GM11168 (cell line): ENCODE measurements around the gene MYO10.
"Not testable (repeated sequence)": the region's sequence is repeated elsewhere in the genome, so short reads cannot be mapped to it uniquely, and the experiment has no call there.

Experiments used
- in situ Hi-C: fragments of 300-500 bp; cut with MboI; formaldehyde crosslinking; loops from one replicate; pipeline ENCODE4 v1.12.0; 2022; ENCODE audit warnings: low sequenced_read_pairs; ENCODE audit not compliant: unreplicated experiment

Gene MYO10

DNA sequence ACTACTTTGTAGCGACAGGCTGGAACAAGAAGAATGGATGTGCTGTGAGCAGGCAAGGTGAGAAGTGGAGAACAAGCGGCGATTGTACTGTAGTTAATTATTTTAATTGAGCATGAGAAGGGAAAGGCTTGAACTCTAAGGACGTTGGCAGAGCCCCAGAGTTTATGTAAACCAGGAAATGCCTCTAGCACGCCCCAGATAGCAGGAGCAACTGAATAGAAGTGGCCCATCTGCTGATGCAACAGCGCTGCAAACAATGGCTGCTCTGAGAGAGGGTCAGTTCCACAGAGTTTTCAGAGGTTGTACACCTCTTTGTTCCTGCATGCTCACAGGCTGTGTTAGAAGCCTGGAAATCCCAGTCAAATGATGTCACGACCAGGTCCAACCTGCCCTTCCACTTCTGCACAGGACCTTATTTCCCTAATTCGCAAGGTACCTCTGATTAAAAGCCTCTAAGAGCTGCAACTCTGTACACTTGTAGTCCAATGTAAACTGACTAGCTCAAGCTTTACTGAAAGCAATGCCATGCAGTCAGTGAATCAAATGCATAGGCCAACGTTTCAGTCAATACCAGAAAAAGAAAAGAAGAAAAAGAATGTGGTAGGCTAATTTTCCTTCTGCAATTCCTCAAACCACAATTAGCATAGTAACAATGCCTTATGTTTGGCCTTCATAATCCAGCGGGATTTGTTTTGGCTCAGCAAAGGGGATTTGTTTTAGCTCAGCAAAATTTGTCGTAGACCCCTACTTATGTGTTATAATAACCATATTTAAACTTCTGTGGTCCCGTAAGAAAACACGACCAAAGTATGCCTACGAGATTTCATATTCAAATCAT, 199.7 kb downstream of the MYO10 start:
- in situ Hi-C loops: no loop called here

DNA sequence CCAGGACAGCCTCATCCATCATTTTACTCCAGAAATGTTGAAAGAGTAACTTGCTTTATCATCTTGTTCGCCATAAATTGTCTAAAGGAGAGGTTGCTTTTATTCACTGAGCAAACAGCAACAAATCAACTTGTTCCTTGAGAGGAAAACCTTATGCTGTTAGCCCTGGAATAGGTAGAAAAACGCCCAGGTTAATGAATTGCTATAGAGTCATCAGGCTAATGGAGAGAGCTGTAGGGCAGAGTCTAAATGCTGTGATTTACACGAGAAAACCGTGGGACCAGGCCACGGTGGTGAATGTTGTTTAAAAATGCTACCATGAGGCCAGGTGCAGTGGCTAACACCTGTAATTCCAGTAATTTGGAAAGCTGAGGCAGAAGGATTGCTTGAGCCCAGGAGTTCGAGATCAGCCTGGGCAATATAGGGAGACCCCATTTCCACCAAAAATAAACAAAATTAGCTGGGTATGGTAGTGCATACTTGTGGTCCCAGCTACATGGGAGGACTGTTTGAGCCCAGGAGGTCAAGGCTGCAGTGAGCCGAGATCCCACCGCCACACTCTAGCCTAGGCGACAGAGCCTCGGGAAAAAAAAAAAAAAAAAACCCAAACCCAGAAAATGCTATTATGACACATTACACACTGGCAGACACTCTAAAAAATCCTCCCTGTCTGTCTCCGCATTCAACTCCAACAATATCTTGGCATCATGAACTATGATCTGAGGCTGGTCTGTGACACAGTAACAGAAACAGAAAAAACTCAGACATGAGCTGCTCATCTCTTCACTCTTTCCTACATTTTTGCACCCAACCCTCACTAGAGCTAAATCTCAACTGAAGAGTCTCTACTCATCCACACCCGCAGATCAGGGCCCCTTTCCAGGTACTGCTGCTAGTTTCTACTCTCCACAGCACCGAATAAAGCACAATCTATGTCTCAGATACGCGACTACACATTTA, 200.7 kb downstream of the MYO10 start:
- in situ Hi-C loops: no loop called here

GRCh38 chr5:16733331-16734006, 202.6 kb downstream of the MYO10 start:
- in situ Hi-C loops: no loop called here

- in situ Hi-C loops: no loop called here
Measured at GRCh38 chr5:16732356-16732755, 203.7 kb downstream of the MYO10 start.

GRCh38 chr5:16727755-16728325, 208.2 kb downstream of the MYO10 start:
- in situ Hi-C loops: no loop called here

- in situ Hi-C loops: no loop called here
Measured at GRCh38 chr5:16726538-16726946, 209.5 kb downstream of the MYO10 start.

DNA sequence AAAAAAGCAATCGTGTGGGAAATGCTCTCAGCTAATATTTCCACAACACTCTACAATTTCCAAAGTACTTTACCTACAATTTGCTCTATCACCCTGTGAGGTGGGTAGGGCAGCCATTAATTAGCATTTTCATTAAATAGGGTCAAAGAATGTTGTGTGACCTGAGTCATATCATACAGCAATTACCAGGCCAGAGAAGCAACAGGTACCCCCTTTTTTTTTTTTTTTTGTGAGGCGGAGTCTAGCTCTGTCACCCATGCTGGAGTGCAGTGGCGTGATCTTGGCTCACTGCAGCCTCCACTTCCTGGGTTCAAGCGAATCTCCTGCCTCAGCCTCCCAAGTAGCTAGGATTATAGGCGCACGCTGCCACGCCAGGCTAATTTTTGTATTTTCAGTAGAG, 210.5 kb downstream of the MYO10 start:
- in situ Hi-C loops: no loop called here

DNA sequence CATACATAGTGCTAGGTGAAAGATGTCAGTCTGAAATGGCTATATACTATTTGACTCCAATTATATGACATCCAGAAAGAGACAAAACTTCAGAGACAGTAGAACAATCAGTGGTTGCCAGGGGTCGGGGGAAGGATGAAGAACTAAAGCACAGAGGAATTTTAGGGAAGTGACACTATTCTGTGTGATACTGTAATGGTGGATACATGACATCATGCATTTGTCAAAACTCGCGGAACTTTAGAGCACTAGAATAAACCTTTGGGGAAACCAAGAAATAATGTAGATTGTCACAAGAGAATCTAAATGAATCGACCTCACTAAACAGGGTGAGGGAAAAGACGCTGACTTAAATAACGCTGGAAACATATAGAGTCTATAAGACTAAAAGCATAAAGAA, 212.3 kb downstream of the MYO10 start:
- in situ Hi-C loops: no loop called here

DNA sequence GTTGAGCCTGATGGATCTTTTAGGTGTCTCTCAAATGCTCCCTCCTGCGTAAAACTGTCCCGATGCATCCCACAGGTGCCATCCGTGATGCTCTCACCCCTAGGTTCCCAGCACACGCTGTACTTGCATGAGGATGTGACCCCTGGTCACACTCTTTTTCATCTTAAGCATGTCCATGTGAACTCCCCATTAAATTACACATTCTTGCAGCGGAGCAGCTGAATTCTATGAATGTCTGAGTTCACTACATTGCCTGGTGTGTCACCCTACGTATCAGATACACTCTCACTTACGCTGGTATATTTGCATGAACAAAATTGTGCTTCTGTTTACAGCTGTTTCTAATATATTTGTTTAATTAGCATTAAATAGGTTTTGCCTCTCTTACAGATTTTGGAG, 214.0 kb downstream of the MYO10 start:
- in situ Hi-C loops: no loop called here

DNA sequence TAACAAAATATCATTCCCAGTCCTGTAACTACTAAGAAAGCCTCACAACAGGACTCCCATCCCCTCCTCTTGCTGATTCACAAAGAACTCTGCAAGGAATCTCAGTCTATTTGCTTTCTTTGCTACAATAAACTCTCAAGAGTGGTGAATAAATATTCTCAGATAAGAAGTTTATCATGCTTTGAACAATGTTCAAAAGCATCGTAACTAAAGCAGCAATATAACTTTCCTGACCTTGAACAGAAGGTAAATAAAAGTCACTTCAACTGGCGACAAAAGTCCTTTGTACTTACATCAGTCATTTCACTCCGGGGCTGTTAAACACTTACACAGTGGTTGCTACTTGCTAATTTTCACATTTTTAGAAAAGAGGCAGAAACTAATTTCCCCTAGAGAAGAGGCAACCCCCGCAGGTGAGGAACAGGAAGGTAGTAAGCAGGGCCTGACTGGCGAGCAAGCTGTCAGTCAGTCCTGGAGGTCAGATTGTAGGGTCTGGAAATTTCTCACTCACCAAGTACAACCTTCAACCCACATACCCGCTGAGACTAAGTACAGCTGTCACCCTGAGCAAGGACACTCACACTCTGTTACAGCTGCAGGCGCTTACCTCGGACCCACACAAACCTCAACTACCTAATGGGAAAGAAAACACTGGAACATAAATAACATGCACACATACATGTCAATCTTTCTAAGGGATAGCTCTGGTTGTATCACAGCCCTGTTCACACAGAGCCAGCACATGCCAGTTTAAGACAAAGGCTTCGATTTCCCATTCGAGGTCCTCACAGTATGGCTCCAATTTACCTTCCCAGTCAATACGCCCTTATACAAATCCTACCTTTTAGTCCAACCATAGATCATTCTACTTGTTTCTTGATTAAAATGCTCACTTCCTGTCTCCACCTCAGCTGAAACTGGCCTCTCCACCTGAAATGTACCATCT, 214.7 kb downstream of the MYO10 start:
- in situ Hi-C loops: no loop called here

DNA sequence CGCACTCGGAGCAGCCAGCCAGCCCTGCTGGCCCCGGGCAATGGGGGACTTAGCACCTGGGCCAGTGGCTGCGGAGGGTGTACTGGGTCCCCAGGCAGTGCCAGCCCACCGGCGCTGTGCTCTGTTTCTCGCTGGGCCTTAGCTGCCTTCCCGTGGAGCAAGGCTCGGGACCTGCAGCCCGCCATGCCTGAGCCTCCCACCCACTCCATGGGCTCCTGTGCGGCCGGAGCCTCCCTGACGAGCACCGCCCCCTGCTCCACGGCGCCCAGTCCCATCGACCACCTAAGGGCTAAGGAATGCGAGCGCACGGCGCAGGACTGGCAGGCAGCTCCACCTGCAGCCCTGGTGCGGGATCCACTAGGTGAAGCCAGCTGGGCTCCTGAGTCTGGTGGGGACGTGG, 218.1 kb downstream of the MYO10 start:
- in situ Hi-C loops: not testable (repeated sequence)

GRCh38 chr5:16713386-16713928, 222.6 kb downstream of the MYO10 start:
- in situ Hi-C loops: no loop called here

- in situ Hi-C loops: no loop called here
Measured at GRCh38 chr5:16712620-16713019, 223.5 kb downstream of the MYO10 start.

- in situ Hi-C loops: no loop called here
Measured at GRCh38 chr5:16712178-16712577, 223.9 kb downstream of the MYO10 start.

GRCh38 chr5:16709691-16710433, 226.2 kb downstream of the MYO10 start:
- in situ Hi-C loops: no loop called here

DNA sequence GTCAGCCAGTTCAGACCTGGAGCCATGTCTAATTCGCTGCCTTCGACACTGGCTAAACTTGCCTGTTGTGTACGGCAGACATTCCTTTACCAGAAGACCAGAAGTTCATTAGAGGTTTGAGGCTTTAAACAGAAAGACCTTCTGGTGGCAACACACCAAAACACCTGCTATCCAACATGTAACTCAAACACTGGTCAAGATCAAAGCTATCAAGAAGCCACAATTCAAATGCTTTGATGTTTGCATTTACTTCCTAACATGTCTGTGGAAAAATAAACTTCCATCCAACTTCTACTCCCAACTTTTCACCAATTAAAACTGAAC, 228.3 kb downstream of the MYO10 start:
- in situ Hi-C loops: no loop called here

DNA sequence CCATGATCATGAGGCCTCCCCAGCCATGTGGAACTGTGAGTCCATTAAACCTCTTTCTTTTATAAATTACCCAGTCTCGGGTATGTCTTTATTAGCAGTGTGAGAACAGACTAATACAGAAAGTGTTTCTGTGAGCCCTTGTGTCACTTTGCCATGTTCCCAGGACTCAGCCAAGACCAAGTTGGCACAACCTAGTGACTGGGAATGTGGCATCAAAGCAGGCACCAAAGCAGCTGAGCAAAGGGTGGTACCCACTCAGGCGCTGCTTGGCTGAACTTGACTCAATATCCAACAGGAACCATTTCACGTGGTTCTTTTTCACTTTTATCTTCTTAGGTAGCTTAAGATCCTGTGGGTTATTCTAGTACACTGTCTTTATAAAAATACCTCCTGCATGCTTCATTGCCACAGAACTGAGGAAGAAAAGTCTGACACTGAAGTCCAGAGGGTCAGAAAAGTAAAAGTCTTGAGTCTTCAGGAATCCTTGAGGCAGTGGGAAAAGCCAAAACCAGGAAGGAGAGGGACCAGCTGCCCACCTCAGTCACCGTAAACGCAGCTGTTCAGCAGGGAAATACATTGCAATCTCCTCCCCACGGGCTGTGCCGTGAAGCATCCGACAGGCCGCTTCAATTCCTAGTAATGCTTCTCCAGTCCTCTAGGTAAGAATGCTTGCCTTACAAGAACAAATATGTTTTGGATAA, 228.8 kb downstream of the MYO10 start:
- in situ Hi-C loops: no loop called here

DNA sequence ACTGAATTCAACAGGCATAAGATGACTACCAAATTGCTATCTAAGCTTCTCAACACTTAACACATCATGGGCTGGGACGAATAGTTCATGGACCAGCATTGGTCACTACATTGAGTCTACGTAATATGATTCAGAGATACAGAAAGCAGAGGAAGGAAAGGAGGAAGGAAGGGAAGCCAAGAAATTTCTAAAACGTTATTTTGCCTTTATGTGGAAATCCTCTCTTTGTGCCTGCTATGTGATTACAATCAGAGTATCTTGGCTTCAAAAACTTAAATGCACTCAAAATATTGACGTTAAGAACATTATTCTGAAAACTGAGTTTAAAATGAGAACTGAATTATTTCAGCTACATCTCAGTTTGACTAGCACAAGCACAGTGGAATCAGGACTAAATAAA, 231.1 kb downstream of the MYO10 start:
- in situ Hi-C loops: no loop called here
